ACC112 (cell line): ENCODE data around the gene ZNF575.

ENCODE experiments used
- H2AFZ ChIP-seq: fragments of 200-600 bp; sonication (generic); one replicate; pipeline ENCODE4 v1.6.0; 2017; ENCODE audit warnings: antibody characterized with exemption, low read length; ENCODE audit not compliant: unreplicated experiment
- H3K27ac ChIP-seq: fragments of 200-600 bp; sonication (generic); 2 replicates; pipeline ENCODE4 v1.5.1; 2014; ENCODE audit warnings: low read depth, mild to moderate bottlenecking, antibody characterized with exemption, low read length, moderate library complexity
- H3K27me3 ChIP-seq: fragments of 200-600 bp; sonication (generic); 2 replicates; pipeline ENCODE4 v1.6.1; 2014; ENCODE audit warnings: mild to moderate bottlenecking, antibody characterized with exemption, low read length, moderate library complexity, mixed read lengths; ENCODE audit not compliant: insufficient read depth
- H3K36me3 ChIP-seq: fragments of 200-600 bp; sonication (generic); 2 replicates; pipeline ENCODE4 v1.6.1; 2016; ENCODE audit warnings: mild to moderate bottlenecking, antibody characterized with exemption, low read length, moderate library complexity, mixed read lengths; ENCODE audit not compliant: insufficient read depth
- H3K4me1 ChIP-seq: fragments of 200-600 bp; sonication (generic); one replicate; pipeline ENCODE4 v1.6.1; 2016; ENCODE audit warnings: low read length, mixed read lengths; ENCODE audit not compliant: insufficient read depth, unreplicated experiment, control insufficient read depth
- H3K4me3 ChIP-seq: fragments of 200-600 bp; sonication (generic); 2 replicates; pipeline ENCODE4 v1.5.1; 2014; ENCODE audit warnings: mild to moderate bottlenecking, low read depth, low read length
- H3K79me2 ChIP-seq: fragments of 200-600 bp; sonication (generic); one replicate; pipeline ENCODE4 v1.6.0; 2016; ENCODE audit warnings: low read length; ENCODE audit not compliant: control insufficient read depth, unreplicated experiment, insufficient read depth

Gene ZNF575

GRCh38 chr19:43532962-43533545 is at the start of gene ZNF575:
ZNF575 (plus strand) TSS chr19:43533188; CDS start chr19:43534423, 1,235 bp downstream.
- Histone ChIP-seq H2AFZ (peak within 1 kb of the TSS; percentile 64), H3K79me2 (no peaks in the 10 kb centered on the region), H3K4me3 (peak within 1 kb of the TSS; percentile 81), H3K27me3 (no peaks in the 10 kb centered on the region), H3K27ac (peak within 1 kb of the TSS; percentile 58), H3K36me3 (no peaks in the 10 kb centered on the region), H3K4me1 (peaks cover 3% of the 10 kb centered on the region)

GRCh38 chr19:43483281-43483680 is 49.7 kb upstream of the ZNF575 start:
- Histone ChIP-seq H3K27me3 (no peaks in the 10 kb centered on the region), H3K4me1 (no peaks in the 10 kb centered on the region), H3K4me3 (no peak overlapping the region), H3K27ac (no peak overlapping the region), H3K36me3 (no peaks in the 10 kb centered on the region), H2AFZ (no peak overlapping the region), H3K79me2 (no peaks in the 10 kb centered on the region)

DNA sequence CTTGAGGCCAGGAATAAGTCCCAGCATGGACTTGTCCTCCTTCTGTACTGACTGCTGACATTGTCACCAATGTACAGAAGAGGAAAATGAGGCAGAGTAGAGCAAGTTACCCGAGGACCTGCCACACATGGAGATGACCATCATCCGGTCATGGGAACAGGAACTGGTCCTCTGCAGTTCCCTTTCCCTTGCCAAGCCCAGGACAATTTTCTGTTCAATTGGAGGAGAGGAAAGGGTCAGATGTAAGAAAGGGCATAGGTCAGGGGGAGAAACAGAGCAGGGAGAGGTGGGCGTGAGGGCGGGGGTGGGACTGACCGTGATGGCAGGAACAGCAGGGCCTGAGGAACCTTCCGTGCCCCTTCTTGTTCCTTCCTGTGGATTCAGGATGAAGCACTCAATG is 47.0 kb upstream of the ZNF575 start:
- Histone ChIP-seq H3K4me1 (no peaks in the 10 kb centered on the region), H2AFZ (no peak overlapping the region), H3K79me2 (no peaks in the 10 kb centered on the region)

DNA sequence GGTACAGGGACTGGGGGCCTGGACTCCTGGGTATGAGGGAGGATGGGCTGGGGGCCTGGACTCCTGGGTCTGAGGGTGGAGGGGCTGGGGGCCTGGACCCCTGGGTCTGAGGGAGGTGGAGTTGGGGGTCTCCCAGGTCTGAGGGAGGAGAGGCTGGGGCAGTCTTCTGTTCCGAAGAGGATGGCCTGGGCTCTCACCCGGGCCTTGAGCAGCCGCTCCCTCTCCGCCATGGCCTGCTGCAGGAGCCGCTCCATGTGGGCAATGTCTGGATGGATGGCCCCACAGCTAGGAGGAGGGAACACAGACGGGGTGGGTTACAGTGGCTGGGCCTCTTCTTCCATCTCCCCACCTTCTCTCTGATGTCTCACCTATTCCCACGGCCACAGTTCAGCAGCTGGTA is 46.6 kb upstream of the ZNF575 start:
- Histone ChIP-seq H3K79me2 (no peaks in the 10 kb centered on the region), H3K27me3 (no peaks in the 10 kb centered on the region), H3K4me3 (no peak overlapping the region), H3K27ac (no peak overlapping the region), H3K36me3 (no peaks in the 10 kb centered on the region), H2AFZ (no peak overlapping the region), H3K4me1 (no peaks in the 10 kb centered on the region)

More for the DNA sequence above, 47.0 kb upstream of the ZNF575 start:
- Histone ChIP-seq H3K27me3 (no peaks in the 10 kb centered on the region), H3K27ac (no peak overlapping the region), H3K36me3 (no peaks in the 10 kb centered on the region), H3K4me3 (no peak overlapping the region)

DNA sequence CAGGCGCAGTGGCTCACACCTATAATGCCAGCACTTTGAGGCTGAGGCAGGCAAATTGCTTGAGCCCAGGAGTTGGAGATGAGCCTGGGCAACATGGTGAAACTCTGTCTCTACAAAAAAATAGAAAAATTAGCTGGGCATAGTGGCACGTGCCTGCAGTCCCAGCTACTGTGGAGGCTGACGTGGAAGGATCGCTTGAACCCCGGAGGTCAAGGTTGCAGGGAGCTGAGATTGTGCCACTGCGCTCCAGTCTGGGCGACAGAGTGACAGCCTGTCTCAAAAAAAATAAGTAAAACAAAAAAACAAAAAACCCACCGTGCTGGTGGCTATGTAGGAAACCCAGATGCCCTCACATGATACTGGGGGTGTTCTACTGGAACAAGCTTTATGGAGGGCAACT is 44.8 kb upstream of the ZNF575 start:
- Histone ChIP-seq H3K27ac (no peak overlapping the region), H3K27me3 (no peaks in the 10 kb centered on the region), H2AFZ (no peak overlapping the region), H3K36me3 (no peaks in the 10 kb centered on the region), H3K4me3 (no peak overlapping the region), H3K79me2 (no peaks in the 10 kb centered on the region), H3K4me1 (no peaks in the 10 kb centered on the region)

- no peak overlapping the region for H2AFZ ChIP-seq
- no peaks in the 10 kb centered on the region for H3K27me3 ChIP-seq
- H3K36me3 ChIP-seq: no peaks in the 10 kb centered on the region
- no peaks in the 10 kb centered on the region for H3K79me2 ChIP-seq
- no peak overlapping the region for H3K27ac ChIP-seq
- H3K4me1 ChIP-seq: no peaks in the 10 kb centered on the region
- no peak overlapping the region for H3K4me3 ChIP-seq
Observed at GRCh38 chr19:43489310-43489709, 43.7 kb upstream of the ZNF575 start.

GRCh38 chr19:43489979-43490599 is 42.9 kb upstream of the ZNF575 start:
- H3K36me3 ChIP-seq: no peaks in the 10 kb centered on the region
- no peaks in the 10 kb centered on the region for H3K79me2 ChIP-seq
- H2AFZ ChIP-seq: no peak overlapping the region
- no peak overlapping the region for H3K27ac ChIP-seq
- H3K27me3 ChIP-seq: no peaks in the 10 kb centered on the region
- H3K4me1 ChIP-seq: no peaks in the 10 kb centered on the region
- no peak overlapping the region for H3K4me3 ChIP-seq

GRCh38 chr19:43490759-43491158 is 42.2 kb upstream of the ZNF575 start:
- no peaks in the 10 kb centered on the region for H3K36me3 ChIP-seq

DNA sequence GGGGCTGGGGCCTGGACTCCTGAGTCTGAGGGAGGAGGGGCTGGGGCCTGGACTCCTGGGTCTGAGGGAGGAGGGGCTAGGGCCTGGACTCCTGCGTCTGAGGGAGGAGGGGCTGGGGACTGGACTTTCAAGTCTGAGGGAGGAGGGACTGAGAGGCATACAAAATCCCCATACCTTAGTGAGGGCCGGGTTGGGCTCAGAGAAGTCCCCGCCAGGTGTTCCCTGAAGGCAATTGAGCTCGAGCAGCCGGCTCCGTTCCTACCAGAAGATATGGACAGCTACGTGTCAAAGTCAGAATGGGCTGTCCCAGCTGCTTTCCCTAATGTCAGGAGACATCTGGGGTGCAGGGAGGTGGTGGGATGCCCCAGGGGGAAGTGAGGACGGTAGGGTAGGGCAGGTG is 37.9 kb upstream of the ZNF575 start:
- H3K4me3 ChIP-seq: no peak overlapping the region
- no peaks in the 10 kb centered on the region for H3K27me3 ChIP-seq
- no peaks in the 10 kb centered on the region for H3K4me1 ChIP-seq
- H3K27ac ChIP-seq: no peak overlapping the region
- no peaks in the 10 kb centered on the region for H3K36me3 ChIP-seq
- H3K79me2 ChIP-seq: no peaks in the 10 kb centered on the region
- H2AFZ ChIP-seq: no peak overlapping the region

More at GRCh38 chr19:43490759-43491158, 42.2 kb upstream of the ZNF575 start:
- no peak overlapping the region for H2AFZ ChIP-seq
- H3K27me3 ChIP-seq: no peaks in the 10 kb centered on the region
- H3K4me3 ChIP-seq: no peak overlapping the region
- no peak overlapping the region for H3K27ac ChIP-seq
- H3K4me1 ChIP-seq: no peaks in the 10 kb centered on the region
- no peaks in the 10 kb centered on the region for H3K79me2 ChIP-seq

DNA sequence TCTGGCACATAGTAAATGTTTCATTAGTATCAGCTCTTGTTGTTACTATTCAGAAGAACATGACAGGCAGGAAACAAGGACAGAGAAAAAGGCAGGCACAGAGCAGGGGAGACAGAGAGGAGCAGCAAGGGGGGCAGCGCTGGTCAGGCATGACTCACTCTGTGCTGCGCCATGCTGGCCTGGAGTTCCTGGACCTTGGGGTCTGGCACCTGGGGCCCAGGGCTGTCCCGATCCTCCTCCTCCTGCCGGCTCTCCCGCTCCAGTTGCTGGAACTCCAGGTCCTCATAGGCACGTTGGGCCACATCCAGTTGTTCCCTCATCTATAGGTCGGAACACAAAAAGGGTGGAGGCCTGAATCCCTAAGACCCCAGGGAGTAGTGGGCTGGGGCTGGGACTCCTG is 36.0 kb upstream of the ZNF575 start:
- H2AFZ ChIP-seq: no peak overlapping the region
- H3K4me3 ChIP-seq: no peak overlapping the region
- H3K79me2 ChIP-seq: no peaks in the 10 kb centered on the region
- H3K4me1 ChIP-seq: no peaks in the 10 kb centered on the region
- no peak overlapping the region for H3K27ac ChIP-seq
- H3K36me3 ChIP-seq: no peaks in the 10 kb centered on the region
- no peaks in the 10 kb centered on the region for H3K27me3 ChIP-seq

DNA sequence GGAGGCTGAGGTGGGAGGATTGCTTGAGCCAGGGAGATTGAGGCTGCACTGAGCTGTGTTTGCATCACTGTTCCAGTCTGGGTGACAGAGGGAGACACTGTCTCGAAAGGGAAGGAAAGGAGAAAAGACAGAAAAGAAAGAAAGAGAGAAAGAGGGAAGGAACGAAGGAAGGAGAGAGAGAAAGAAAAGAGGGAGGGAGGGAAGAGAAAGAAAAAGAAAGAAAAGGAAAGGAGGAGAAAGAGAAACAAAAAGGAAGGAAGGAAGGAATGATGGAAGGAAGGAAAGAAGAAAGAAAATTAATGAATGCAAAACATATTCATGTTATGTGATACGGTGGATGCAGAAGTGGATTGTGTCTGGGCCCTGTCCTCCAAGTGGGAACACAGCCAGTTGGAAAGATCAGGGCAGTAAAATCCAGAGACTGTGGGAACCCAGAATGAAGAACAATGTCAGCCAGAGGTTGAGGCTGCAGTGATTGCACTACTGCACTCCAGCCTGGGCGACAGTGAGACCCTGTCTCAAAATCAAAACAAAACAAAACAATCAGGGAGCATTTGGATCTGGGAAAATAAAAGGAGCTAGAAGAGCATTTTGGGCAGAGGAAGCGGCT is 34.6 kb upstream of the ZNF575 start:
- Histone ChIP-seq H3K36me3 (no peaks in the 10 kb centered on the region), H3K79me2 (no peaks in the 10 kb centered on the region), H3K4me3 (no peak overlapping the region), H2AFZ (no peak overlapping the region), H3K4me1 (peaks cover 4% of the 10 kb centered on the region), H3K27ac (no peak overlapping the region), H3K27me3 (no peaks in the 10 kb centered on the region)
